NCI-H446 treated with DMSO at 0.1 percent for 48 hours (cell line): ENCODE data around the gene TMTC2.
"Not testable (repeated sequence)": the region's sequence is repeated elsewhere in the genome, so short reads cannot be mapped to it uniquely, and the experiment has no call there.

Source experiments
- DNase-seq: peaks from one replicate; lab custom pipeline; 2025; lab: John Stamatoyannopoulos, UW

The TMTC2 gene

GRCh38 chr12:82725741-82726140, 39.0 kb downstream of the TMTC2 start:
- no peak for DNase-seq

GRCh38 chr12:82727886-82728285, 41.2 kb downstream of the TMTC2 start:
- DNase-seq: no peak

- DNase-seq: no peak
Measured at GRCh38 chr12:82728710-82729109, 42.0 kb downstream of the TMTC2 start.

- peak; percentile 48 for DNase-seq
Measured at GRCh38 chr12:82730953-82731459, 44.3 kb downstream of the TMTC2 start.

- DNase-seq: no peak
Measured at GRCh38 chr12:82740129-82741000, 53.7 kb downstream of the TMTC2 start.

GRCh38 chr12:82745063-82745674, 58.5 kb downstream of the TMTC2 start:
- DNase-seq: no peak

- DNase-seq: no peak
Measured at GRCh38 chr12:82745807-82746206, 59.1 kb downstream of the TMTC2 start.

GRCh38 chr12:82746668-82747067, 60.0 kb downstream of the TMTC2 start:
- DNase-seq: no peak

GRCh38 chr12:82749015-82749414, 62.3 kb downstream of the TMTC2 start:
- DNase-seq: no peak

GRCh38 chr12:82754856-82755255, 68.2 kb downstream of the TMTC2 start:
- no peak for DNase-seq

GRCh38 chr12:82756303-82756702, 69.6 kb downstream of the TMTC2 start:
- DNase-seq: no peak

GRCh38 chr12:82757059-82757458, 70.4 kb downstream of the TMTC2 start:
- DNase-seq: no peak

GRCh38 chr12:82757656-82758055, 71.0 kb downstream of the TMTC2 start:
- DNase-seq: no peak

- peak; percentile 51 for DNase-seq
Measured at GRCh38 chr12:82758749-82759330, 72.1 kb downstream of the TMTC2 start.

- DNase-seq: no peak
Measured at GRCh38 chr12:82760423-82760822, 73.7 kb downstream of the TMTC2 start.

- DNase-seq: not testable (repeated sequence)
Measured at GRCh38 chr12:82765206-82765605, 78.5 kb downstream of the TMTC2 start.

GRCh38 chr12:82765971-82766705, 79.4 kb downstream of the TMTC2 start:
- no peak for DNase-seq

- DNase-seq: no peak
Measured at GRCh38 chr12:82774666-82775065, 88.0 kb downstream of the TMTC2 start.

- no peak for DNase-seq
Measured at GRCh38 chr12:82780517-82780916, 93.8 kb downstream of the TMTC2 start.

GRCh38 chr12:82781309-82781997, 94.7 kb downstream of the TMTC2 start:
- DNase-seq: no peak

- DNase-seq: no peak
Measured at GRCh38 chr12:82783435-82783834, 96.7 kb downstream of the TMTC2 start.

- DNase-seq: no peak
Measured at GRCh38 chr12:82787016-82787415, 100.3 kb downstream of the TMTC2 start.
